ENCODE results near the gene ADISSP.

Gene ADISSP

GRCh38 chr20:3710703-3711483, 56.7 kb downstream of the ADISSP start:
- DNase-seq = peak; percentile 68

GRCh38 chr20:3710011-3710466, 57.5 kb downstream of the ADISSP start:
- DNase-seq = no peak

GRCh38 chr20:3707508-3707899, 60.0 kb downstream of the ADISSP start:
- no peak for DNase-seq

- no peak for DNase-seq
Observed at GRCh38 chr20:3706774-3707507, 60.6 kb downstream of the ADISSP start.

- no peak for DNase-seq
Observed at GRCh38 chr20:3705970-3706739, 61.4 kb downstream of the ADISSP start.

- no peak for DNase-seq
Observed at GRCh38 chr20:3705491-3705969, 62.0 kb downstream of the ADISSP start.

- no peak for DNase-seq
Observed at GRCh38 chr20:3704087-3704486, 63.5 kb downstream of the ADISSP start.

Data from NCI-H82 (cell line).